H54 (cell line): ENCODE results near the gene PCDHGB1.
"Not testable (repeated sequence)": the region's sequence is repeated elsewhere in the genome, so short reads cannot be mapped to it uniquely, and the experiment has no call there.

Experiments used
- DNase-seq: peaks from one replicate; pipeline ENCODE4 v3.0.0; 2011; ENCODE audit warnings: low spot score, mixed read lengths; ENCODE audit not compliant: insufficient read length
- FAIRE-seq: peaks from 3 replicates; lab custom pipeline; 2011; peaks lifted over from hg19 to GRCh38; lab: Jason Lieb, UNC
- POLR2A ChIP-seq: IDR thresholded peaks from 2 replicates; pipeline ENCODE4 v1.6.1; 2011; ENCODE audit warnings: low read depth, mild to moderate bottlenecking, low read length

PCDHGB1 gene

GRCh38 chr5:141349917-141350619 lies at the start of gene PCDHGB1:
Gene PCDHGB1 (plus strand): TSS chr5:141350099. CDS start chr5:141350261, 162 bp downstream.
- no peak for TF ChIP-seq POLR2A
- DNase-seq (peak; percentile 45), FAIRE-seq (no peak)

GRCh38 chr5:141303756-141304155 lies 46.1 kb upstream of the PCDHGB1 start, which contains the start of gene SLC25A2:
Gene SLC25A2 (minus strand): TSS chr5:141304049. CDS start chr5:141303865, 184 bp downstream.
- DNase-seq (no peak), FAIRE-seq (no peak)
- TF ChIP-seq POLR2A = no peak

GRCh38 chr5:141306630-141307029 lies 43.3 kb upstream of the PCDHGB1 start:
- DNase-seq = no peak
- no peak for TF ChIP-seq POLR2A
- FAIRE-seq = no peak

DNA sequence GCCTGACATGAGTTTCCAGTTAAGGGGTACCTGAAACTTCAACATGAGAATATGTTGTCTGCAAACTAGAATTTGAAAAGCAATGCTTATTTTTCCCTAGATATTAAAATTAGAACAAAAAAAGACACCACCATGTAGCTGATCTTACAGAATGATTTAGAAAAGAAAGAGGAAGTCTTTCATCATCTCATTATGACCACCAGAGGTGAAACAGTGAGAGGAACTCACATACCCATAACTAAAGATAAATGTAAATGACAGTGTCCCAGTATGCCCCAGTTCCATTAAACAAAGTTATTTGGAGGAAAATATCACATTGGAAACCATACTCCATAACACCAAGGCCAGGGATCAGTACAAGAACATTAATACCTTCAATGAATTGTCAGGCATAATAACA lies 36.2 kb upstream of the PCDHGB1 start:
- FAIRE-seq = no peak

GRCh38 chr5:141316963-141317362 lies 32.9 kb upstream of the PCDHGB1 start:
- not testable (repeated sequence) for FAIRE-seq, DNase-seq

More for the DNA sequence above, 36.2 kb upstream of the PCDHGB1 start:
- no peak for DNase-seq
- no peak for TF ChIP-seq POLR2A

DNA sequence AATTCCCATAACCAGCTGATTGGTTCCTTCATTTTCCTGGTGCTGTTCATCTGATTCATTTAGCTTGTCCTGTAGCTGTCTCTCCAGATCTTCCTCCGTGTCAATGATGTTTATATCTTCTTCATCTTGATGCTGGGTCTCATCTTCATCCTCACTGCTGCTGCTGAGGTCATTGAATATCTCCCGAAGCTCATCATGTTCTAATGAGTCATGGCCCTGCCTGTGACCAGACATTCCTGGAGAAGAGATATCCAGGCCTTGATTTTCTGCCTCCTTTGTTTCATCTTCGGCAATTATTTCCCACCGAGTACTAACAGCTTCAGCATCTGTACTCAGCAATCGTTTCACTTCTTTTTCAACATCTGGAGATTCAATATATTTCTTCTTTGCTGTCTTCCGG lies 30.7 kb upstream of the PCDHGB1 start:
- no peak for DNase-seq
- no peak for TF ChIP-seq POLR2A
- no peak for FAIRE-seq

GRCh38 chr5:141319699-141320098 lies 30.2 kb upstream of the PCDHGB1 start:
- no peak for TF ChIP-seq POLR2A
- DNase-seq (no peak), FAIRE-seq (no peak)

DNA sequence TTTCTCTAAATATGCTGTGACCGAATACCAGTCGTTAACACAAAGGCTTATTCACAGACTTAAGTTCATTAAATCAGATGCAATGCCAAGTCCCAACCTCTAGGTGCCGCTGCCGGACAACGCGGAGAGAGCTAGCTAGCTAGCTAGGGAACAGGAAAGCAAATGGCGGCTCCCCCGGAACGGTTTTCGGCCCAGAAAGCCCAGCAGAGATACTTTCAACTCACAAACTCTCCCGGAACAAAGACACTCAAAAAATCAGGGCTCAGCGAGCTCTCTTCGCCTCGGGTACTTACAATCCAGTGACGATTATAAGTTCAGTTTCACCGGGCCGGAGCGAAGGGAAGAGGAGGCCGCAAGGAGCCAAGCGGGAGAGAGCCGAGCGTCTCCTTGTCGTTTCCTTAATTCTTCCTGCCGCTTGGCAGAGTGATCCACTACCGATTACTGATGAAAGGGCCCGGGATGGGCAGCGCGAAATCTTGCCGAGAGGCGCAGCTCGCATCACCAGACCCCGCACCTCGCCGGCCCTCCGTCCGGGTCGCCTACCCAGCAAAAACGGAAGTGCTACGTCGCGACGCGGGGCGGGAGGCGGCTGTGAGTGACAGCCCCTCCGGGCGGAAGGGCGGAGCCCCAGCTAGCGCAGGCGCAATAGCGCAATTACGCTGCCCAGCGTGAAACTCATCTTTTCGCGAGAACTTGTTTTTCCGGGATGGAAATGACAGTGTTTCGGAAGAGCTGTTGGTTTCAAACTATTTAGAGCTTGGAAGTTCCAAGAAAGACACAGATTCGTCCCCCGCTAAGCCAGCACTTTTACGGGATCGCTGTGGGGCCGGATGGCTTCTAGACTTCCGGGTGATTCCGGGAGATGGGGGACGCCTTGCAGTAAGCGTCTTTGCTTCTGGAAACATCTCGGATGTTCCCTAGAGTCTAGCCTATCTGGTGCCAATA lies 29.4 kb upstream of the PCDHGB1 start, which contains the start of gene TAF7:
TAF7 (minus strand) TSS at position 560 of the 945 bp plus-strand sequence. CDS start 740 bp downstream, outside the sequence.
- DNase-seq (peak; percentile 65), FAIRE-seq (peak; percentile 83)
- peak; percentile 86 for TF ChIP-seq POLR2A

DNA sequence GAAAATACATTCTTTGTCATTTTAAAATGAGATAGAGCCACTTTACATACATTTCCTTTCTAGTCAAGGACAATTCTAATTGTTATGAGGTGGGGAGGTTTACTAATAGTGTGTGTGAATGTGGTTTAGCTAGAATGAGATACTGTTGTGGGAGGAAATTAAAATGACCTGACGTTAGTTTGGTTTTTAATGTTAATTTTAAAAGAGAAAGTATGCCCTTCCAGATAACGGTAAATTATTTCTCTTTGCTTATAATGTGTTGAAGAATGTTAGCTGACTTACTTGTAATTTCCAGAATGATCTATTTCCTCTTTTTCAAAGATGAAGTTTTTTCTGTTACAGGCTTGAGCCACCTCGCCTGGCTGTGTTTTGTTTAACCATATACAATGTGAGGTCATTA lies 27.6 kb upstream of the PCDHGB1 start:
- TF ChIP-seq POLR2A = no peak
- FAIRE-seq (no peak), DNase-seq (no peak)

GRCh38 chr5:141326088-141326854 lies 23.6 kb upstream of the PCDHGB1 start:
- FAIRE-seq = no peak
- no peak for TF ChIP-seq POLR2A
- peak; percentile 38 for DNase-seq

- no peak for FAIRE-seq
These were observed 21.7 kb upstream of the PCDHGB1 start for GRCh38 chr5:141328231-141328630.

GRCh38 chr5:141330299-141331080 lies 19.4 kb upstream of the PCDHGB1 start, which contains the start of gene PCDHGA1:
Gene PCDHGA1 (plus strand): TSS chr5:141330514.
- no peak for TF ChIP-seq POLR2A
- DNase-seq (no peak), FAIRE-seq (no peak)

More at GRCh38 chr5:141328231-141328630, 21.7 kb upstream of the PCDHGB1 start:
- TF ChIP-seq POLR2A = no peak
- DNase-seq = no peak

DNA sequence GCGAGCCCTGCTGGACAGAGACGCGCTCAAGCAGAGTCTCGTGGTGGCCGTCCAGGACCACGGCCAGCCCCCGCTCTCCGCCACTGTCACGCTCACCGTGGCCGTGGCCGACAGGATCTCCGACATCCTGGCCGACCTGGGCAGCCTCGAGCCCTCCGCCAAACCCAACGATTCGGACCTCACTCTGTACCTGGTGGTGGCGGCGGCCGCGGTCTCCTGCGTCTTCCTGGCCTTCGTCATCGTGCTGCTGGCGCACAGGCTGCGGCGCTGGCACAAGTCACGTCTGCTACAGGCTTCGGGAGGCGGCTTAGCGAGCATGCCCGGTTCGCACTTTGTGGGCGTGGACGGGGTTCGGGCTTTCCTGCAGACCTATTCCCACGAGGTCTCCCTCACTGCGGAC lies 17.3 kb upstream of the PCDHGB1 start:
- FAIRE-seq, DNase-seq: not testable (repeated sequence)
